Measurements from ENCODE around the gene ATP1B2.

The ATP1B2 gene

GRCh38 chr17:7656958-7657609, 6.4 kb downstream of the ATP1B2 start:
- no peak for TF ChIP-seq CTCF (IDR thresholded peaks at IDR 0.05; ENCODE audit: low read depth, low read length, missing control alignments)
- H3K4me3 ChIP-seq (ENCODE audit: low read depth, low read length): no peak overlapping the region
- in situ Hi-C loops (cut with HindIII; ENCODE audit: low sequenced_read_pairs): no loop called here
- DNase-seq (ENCODE audit: low read depth): no peak

- no peak for DNase-seq (ENCODE audit: low read depth)
- H3K4me3 ChIP-seq (ENCODE audit: low read depth, low read length): no peak overlapping the region
- no peak for TF ChIP-seq CTCF (IDR thresholded peaks at IDR 0.05; ENCODE audit: low read depth, low read length, missing control alignments)
- in situ Hi-C loops (cut with HindIII; ENCODE audit: low sequenced_read_pairs): no loop called here
These were observed 17.1 kb downstream of the ATP1B2 start for GRCh38 chr17:7667656-7668406.

GRCh38 chr17:7668482-7668881, 17.8 kb downstream of the ATP1B2 start:
- DNase-seq (ENCODE audit: low read depth): no peak

GRCh38 chr17:7673239-7673638, 22.5 kb downstream of the ATP1B2 start:
- no peak for DNase-seq (ENCODE audit: low read depth)
- TF ChIP-seq CTCF (IDR thresholded peaks at IDR 0.05; ENCODE audit: low read depth, low read length, missing control alignments): peak; percentile 40

More at GRCh38 chr17:7668482-7668881, 17.8 kb downstream of the ATP1B2 start:
- H3K4me3 ChIP-seq (ENCODE audit: low read depth, low read length): no peak overlapping the region
- TF ChIP-seq CTCF (IDR thresholded peaks at IDR 0.05; ENCODE audit: low read depth, low read length, missing control alignments): no peak
- in situ Hi-C loops (cut with HindIII; ENCODE audit: low sequenced_read_pairs): no loop called here

GRCh38 chr17:7674934-7675333, 24.2 kb downstream of the ATP1B2 start:
- no peak for TF ChIP-seq CTCF (IDR thresholded peaks at IDR 0.05; ENCODE audit: low read depth, low read length, missing control alignments)
- in situ Hi-C loops (cut with HindIII; ENCODE audit: low sequenced_read_pairs): no loop called here
- DNase-seq (ENCODE audit: low read depth): no peak
- no peak overlapping the region for H3K4me3 ChIP-seq (ENCODE audit: low read depth, low read length)

More at GRCh38 chr17:7673239-7673638, 22.5 kb downstream of the ATP1B2 start:
- H3K4me3 ChIP-seq (ENCODE audit: low read depth, low read length): no peak overlapping the region
- in situ Hi-C loops (cut with HindIII; ENCODE audit: low sequenced_read_pairs): no loop called here

GRCh38 chr17:7676533-7676932, 25.8 kb downstream of the ATP1B2 start:
- in situ Hi-C loops (cut with HindIII; ENCODE audit: low sequenced_read_pairs): no loop called here
- no peak for TF ChIP-seq CTCF (IDR thresholded peaks at IDR 0.05; ENCODE audit: low read depth, low read length, missing control alignments)
- H3K4me3 ChIP-seq (ENCODE audit: low read depth, low read length): no peak overlapping the region
- DNase-seq (ENCODE audit: low read depth): no peak
